Stimulated activated CD4-positive, alpha-beta T cell treated with anti-CD3 and anti-CD28 coated beads, Interleukin-15, amount 100 ng/mL, for 24 hours (primary cell): Measurements from ENCODE around the gene LILRB2.
A peak's percentile ranks its signal among the peaks of the same experiment; 100 is the strongest.
"Not testable (repeated sequence)": the region's sequence is repeated elsewhere in the genome, so short reads cannot be mapped to it uniquely, and the experiment has no call there.

Source experiments
- DNase-seq: peaks from one replicate; pipeline ENCODE4 v3.0.0-alpha.2; 2020

Gene LILRB2

GRCh38 chr19:54239491-54240371 lies 41.2 kb downstream of the LILRB2 start:
- not testable (repeated sequence) for DNase-seq

GRCh38 chr19:54233941-54234340 lies 47.0 kb downstream of the LILRB2 start:
- DNase-seq, result no peak

- DNase-seq, result peak; percentile 90
These were observed 49.6 kb downstream of the LILRB2 start for GRCh38 chr19:54231077-54231931.

GRCh38 chr19:54230031-54230430 lies 50.9 kb downstream of the LILRB2 start:
- DNase-seq, result no peak

GRCh38 chr19:54229146-54229545 lies 51.8 kb downstream of the LILRB2 start:
- DNase-seq, result no peak

- DNase-seq, result not testable (repeated sequence)
These were observed 56.3 kb downstream of the LILRB2 start for GRCh38 chr19:54224619-54225018.

GRCh38 chr19:54223937-54224281 lies 57.0 kb downstream of the LILRB2 start:
- not testable (repeated sequence) for DNase-seq
